Measurements from ENCODE around the gene SLX9.

Gene SLX9

GRCh38 chr21:45001134-45002095 lies 61.6 kb downstream of the SLX9 start:
- no peak for DNase-seq (ENCODE audit: low read depth, low spot score)

GRCh38 chr21:45002381-45003204 lies 62.8 kb downstream of the SLX9 start:
- no peak for DNase-seq (ENCODE audit: low read depth, low spot score)

GRCh38 chr21:45003331-45004058 lies 63.7 kb downstream of the SLX9 start:
- no peak for DNase-seq (ENCODE audit: low read depth, low spot score)

- no peak for DNase-seq (ENCODE audit: low read depth, low spot score)
Observed at GRCh38 chr21:45004059-45004422, 64.2 kb downstream of the SLX9 start.

GRCh38 chr21:45004481-45005247 lies 64.8 kb downstream of the SLX9 start:
- no peak for DNase-seq (ENCODE audit: low read depth, low spot score)

- DNase-seq (ENCODE audit: low read depth, low spot score), result no peak
Observed at GRCh38 chr21:45006536-45007095, 66.8 kb downstream of the SLX9 start.

GRCh38 chr21:45009616-45010015 lies 69.8 kb downstream of the SLX9 start:
- no peak for DNase-seq (ENCODE audit: low read depth, low spot score)

- DNase-seq (ENCODE audit: low read depth, low spot score), result peak; percentile 68
Observed at GRCh38 chr21:45010096-45010495, 70.3 kb downstream of the SLX9 start.

- no peak for DNase-seq (ENCODE audit: low read depth, low spot score)
Observed at GRCh38 chr21:45010860-45011259, 71.0 kb downstream of the SLX9 start.

GRCh38 chr21:45011426-45011825 lies 71.6 kb downstream of the SLX9 start:
- DNase-seq (ENCODE audit: low read depth, low spot score), result no peak

GRCh38 chr21:45011911-45012661 lies 72.3 kb downstream of the SLX9 start:
- DNase-seq (ENCODE audit: low read depth, low spot score), result peak; percentile 98

GRCh38 chr21:45012662-45013259 lies 72.9 kb downstream of the SLX9 start:
- no peak for DNase-seq (ENCODE audit: low read depth, low spot score)

- no peak for DNase-seq (ENCODE audit: low read depth, low spot score)
Observed at GRCh38 chr21:45013260-45013841, 73.5 kb downstream of the SLX9 start.

- no peak for DNase-seq (ENCODE audit: low read depth, low spot score)
Observed at GRCh38 chr21:45014747-45015468, 75.1 kb downstream of the SLX9 start.

- DNase-seq (ENCODE audit: low read depth, low spot score), result no peak
Observed at GRCh38 chr21:45015469-45015860, 75.6 kb downstream of the SLX9 start.

GRCh38 chr21:45016031-45016405 lies 76.2 kb downstream of the SLX9 start:
- no peak for DNase-seq (ENCODE audit: low read depth, low spot score)

- no peak for DNase-seq (ENCODE audit: low read depth, low spot score)
Observed at GRCh38 chr21:45016406-45017038, 76.7 kb downstream of the SLX9 start.

Data from ELF-1 (cell line).